HUES6 (cell line): ENCODE results near the gene CCDC124.

Experiments used
- H3K27ac ChIP-seq: 2 replicates; pipeline ENCODE4 v1.7.0; 2013; ENCODE audit warnings: low read depth, mild to moderate bottlenecking, low read length, inconsistent platforms
- H3K27me3 ChIP-seq: 2 replicates; pipeline ENCODE4 v1.6.1; 2013; ENCODE audit warnings: low read length; ENCODE audit not compliant: control insufficient read depth, insufficient read depth
- H3K36me3 ChIP-seq: 2 replicates; pipeline ENCODE4 v1.6.1; 2013; ENCODE audit warnings: low read length; ENCODE audit not compliant: control insufficient read depth, insufficient read depth
- H3K4me1 ChIP-seq: 2 replicates; pipeline ENCODE4 v1.6.1; 2013; ENCODE audit warnings: low read length; ENCODE audit not compliant: control insufficient read depth, insufficient read depth
- H3K4me3 ChIP-seq: 2 replicates; pipeline ENCODE4 v1.5.1; 2013; ENCODE audit warnings: low read depth, low read length
- H3K9ac ChIP-seq: one replicate; pipeline ENCODE4 v1.6.1; 2013; ENCODE audit warnings: mild to moderate bottlenecking, low read length
- H3K9me3 ChIP-seq: 2 replicates; pipeline ENCODE4 v1.6.1; 2013; ENCODE audit warnings: low read depth, low read length; ENCODE audit not compliant: control insufficient read depth, insufficient read depth

CCDC124 gene

GRCh38 chr19:17957885-17958284 is 25.1 kb downstream of the CCDC124 start:
- Histone ChIP-seq H3K36me3 (no peaks in the 10 kb centered on the region), H3K27me3 (peaks cover 16% of the 10 kb centered on the region), H3K4me1 (peaks cover 21% of the 10 kb centered on the region), H3K9me3 (no peaks in the 10 kb centered on the region), H3K27ac (no peak overlapping the region), H3K4me3 (no peak overlapping the region), H3K9ac (no peak overlapping the region)

DNA sequence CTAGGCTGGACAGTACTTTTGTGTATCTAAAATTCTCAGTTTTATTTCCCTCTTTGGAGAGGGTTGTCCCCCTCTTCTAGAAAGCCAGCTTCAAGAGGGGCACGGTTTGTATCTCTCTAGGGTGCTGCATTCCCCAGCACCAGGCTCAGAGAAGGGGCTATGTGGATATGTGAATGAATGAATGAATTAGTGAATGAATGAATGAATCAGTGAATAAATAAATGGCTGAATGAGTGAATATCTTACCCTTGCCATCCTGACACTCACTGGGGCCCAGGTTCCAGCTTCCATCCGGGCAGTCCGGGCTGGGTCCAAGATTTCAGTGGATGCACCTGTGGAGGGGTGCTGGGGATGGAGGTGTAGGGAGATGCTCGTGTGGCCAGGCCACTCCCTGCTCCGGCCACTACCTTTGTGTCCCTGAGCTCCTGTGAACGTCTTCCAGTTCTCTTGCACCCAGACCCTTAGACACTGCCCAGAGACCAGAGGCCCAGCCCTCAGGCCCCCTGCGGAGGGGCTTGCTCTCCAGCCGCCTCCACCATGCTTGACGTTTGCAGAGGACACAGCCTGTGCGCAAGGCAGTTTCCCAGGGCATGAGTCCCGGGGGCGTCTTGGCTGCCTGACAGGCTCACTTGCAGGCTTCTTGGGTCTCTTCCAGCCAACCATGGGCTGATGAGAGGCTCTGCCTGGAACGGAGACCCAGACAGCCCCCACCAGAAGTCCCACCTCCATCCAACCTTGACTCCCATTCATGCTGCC is 31.3 kb downstream of the CCDC124 start:
- no peak overlapping the region for H3K9ac ChIP-seq
- peaks cover 7% of the 10 kb centered on the region for H3K27me3 ChIP-seq
- H3K27ac ChIP-seq = no peak overlapping the region
- no peaks in the 10 kb centered on the region for H3K9me3 ChIP-seq
- H3K4me3 ChIP-seq = no peak overlapping the region
- H3K36me3 ChIP-seq = no peaks in the 10 kb centered on the region
- peaks cover 25% of the 10 kb centered on the region for H3K4me1 ChIP-seq

- Histone ChIP-seq H3K27me3 (peaks cover 7% of the 10 kb centered on the region), H3K36me3 (no peaks in the 10 kb centered on the region), H3K9me3 (no peaks in the 10 kb centered on the region), H3K27ac (no peak overlapping the region), H3K9ac (no peak overlapping the region), H3K4me1 (peaks cover 29% of the 10 kb centered on the region), H3K4me3 (0 out of 2 replicates have a peak overlapping the region, but pooled peaks have one; percentile 51)
Observed at GRCh38 chr19:17965370-17966128, 32.7 kb downstream of the CCDC124 start.

DNA sequence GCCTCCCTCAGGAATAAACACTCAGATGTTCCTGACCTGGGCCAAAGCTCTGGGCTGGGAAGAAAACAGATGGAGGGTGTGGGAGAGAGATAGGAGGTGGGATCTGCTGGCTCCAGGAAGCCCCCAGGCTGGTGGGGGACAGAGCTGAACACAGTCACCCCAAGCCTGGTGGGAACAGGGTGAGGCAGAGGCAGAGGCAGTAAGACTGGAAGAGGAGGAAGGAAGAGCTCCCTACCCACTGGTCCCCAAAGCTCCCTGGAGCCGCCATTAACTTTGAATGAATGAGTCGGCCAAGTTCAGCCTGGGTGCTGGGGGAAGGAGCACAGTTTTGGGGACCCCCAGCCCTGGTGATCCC is 33.3 kb downstream of the CCDC124 start:
- no peak overlapping the region for H3K27ac ChIP-seq
- H3K9me3 ChIP-seq = no peaks in the 10 kb centered on the region
- no peak overlapping the region for H3K9ac ChIP-seq
- peak overlapping the region; percentile 51; the same call in 1 of the 2 replicates for H3K4me3 ChIP-seq
- H3K27me3 ChIP-seq = peaks cover 7% of the 10 kb centered on the region
- peaks cover 29% of the 10 kb centered on the region for H3K4me1 ChIP-seq
- H3K36me3 ChIP-seq = no peaks in the 10 kb centered on the region

DNA sequence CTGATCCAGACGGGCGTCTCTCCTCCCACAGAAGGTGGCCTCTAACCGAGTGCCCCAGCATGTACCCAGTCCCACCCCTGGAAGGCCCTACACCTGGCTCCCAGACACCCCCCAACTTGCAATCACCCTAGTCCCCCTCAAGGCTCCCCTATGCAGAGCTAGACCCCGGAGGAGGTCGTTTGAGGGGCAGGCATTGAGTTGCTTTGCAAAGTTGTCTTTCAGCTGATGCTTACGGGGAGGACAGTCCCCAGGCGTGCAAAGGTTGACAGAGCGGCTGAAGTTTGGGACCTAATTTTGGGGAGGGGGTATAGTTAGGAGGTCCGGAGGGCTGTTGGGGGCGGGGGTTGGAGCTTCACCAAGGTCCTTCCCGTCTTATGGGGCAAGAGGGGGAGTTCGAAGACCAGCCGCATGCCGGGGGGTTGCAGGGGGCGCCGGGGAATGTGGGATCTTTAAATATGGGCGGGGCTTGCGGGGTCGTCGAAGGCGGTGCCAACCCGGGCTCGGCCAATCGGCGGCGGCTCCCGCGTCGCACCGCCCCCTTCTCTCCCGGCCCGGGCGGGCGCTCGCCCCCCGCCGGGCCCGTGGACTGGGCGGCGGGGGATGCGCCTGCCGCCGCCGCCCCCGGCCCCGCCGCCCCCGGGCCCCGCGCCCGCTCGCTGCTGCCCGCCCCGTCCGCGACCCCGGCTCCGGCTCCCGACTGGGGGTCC is 33.9 kb downstream of the CCDC124 start, which contains the start of gene KCNN1:
KCNN1 (plus strand) TSS at position 558 of the 707 bp plus-strand sequence. CDS start 6,782 bp downstream, outside the sequence.
- H3K4me1 ChIP-seq = peaks cover 29% of the 10 kb centered on the region
- H3K9ac ChIP-seq = peak within 1 kb of the TSS; percentile 51
- H3K9me3 ChIP-seq = no peaks in the 10 kb centered on the region
- H3K27ac ChIP-seq = no peak within 1 kb of the TSS
- peak within 1 kb of the TSS; percentile 80 for H3K4me3 ChIP-seq
- peaks cover 7% of the 10 kb centered on the region for H3K27me3 ChIP-seq
- H3K36me3 ChIP-seq = no peaks in the 10 kb centered on the region

DNA sequence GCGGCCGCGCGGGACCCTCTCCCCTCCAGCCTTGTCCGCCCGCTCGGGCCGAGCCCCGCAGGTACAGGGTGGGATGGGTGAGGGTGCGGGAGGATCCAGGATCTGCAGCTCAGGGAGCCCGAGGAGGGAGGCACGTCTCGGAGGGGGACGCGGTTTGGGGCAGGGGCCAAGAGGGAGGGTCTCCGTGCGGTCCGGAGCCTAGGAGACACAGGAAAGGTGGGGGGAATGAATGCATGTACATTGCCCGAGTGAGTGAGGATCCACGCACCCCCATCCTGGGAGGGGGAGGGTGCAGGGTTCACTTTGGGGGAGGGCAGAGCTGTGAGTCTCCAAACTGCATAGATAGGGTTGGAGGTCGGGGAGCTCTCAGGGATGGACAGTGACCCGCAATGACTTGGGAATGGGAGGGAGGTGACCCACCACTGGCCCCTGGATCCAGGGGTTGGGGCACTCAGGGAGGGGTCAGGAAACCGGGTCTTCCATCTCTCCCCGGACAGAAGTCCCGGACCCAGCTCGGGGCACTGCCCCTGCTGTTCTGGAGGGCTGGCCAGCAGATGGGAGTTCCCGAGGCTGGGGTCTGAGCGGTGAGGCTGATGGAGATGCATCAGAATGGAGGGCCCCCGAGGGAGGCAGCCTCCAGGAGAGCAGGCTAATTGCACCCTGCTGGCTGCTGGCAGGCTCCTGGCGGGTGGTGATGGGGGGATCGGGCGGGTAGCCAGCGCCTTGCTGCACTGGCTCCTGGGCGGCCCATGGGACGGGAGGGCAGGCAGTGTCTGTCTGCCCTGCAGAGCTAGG is 34.6 kb downstream of the CCDC124 start:
- no peaks in the 10 kb centered on the region for H3K36me3 ChIP-seq
- H3K4me1 ChIP-seq = peaks cover 22% of the 10 kb centered on the region
- no peak overlapping the region for H3K27ac ChIP-seq
- H3K27me3 ChIP-seq = peaks cover 7% of the 10 kb centered on the region
- no peaks in the 10 kb centered on the region for H3K9me3 ChIP-seq
- peak overlapping the region; percentile 51 for H3K9ac ChIP-seq
- peak overlapping the region; percentile 80 for H3K4me3 ChIP-seq

DNA sequence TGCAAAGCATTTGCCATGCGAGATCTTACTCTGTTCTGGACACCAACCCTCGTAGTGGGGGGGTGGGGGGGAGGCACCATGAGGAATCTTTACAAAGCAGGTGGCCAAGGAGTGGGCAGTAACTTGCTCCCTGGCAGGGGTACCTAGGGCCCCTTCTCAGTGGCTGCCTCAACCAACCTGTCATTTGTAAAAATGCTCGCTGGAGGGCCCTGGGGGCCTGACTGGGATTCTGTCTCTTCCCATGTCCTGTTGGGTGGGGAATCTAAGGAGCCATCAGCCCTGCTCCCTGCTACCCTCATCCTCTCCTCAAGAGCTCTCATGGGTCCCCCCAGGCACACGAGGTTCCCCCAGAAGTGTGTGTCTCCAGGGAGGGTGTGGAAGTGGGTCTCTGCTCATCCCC is 35.5 kb downstream of the CCDC124 start:
- Histone ChIP-seq H3K9me3 (no peaks in the 10 kb centered on the region), H3K9ac (no peak overlapping the region), H3K27ac (no peak overlapping the region), H3K4me3 (no peak overlapping the region), H3K4me1 (peaks cover 21% of the 10 kb centered on the region; the same call in 1 of the 2 replicates), H3K36me3 (no peaks in the 10 kb centered on the region), H3K27me3 (peaks cover 7% of the 10 kb centered on the region)

DNA sequence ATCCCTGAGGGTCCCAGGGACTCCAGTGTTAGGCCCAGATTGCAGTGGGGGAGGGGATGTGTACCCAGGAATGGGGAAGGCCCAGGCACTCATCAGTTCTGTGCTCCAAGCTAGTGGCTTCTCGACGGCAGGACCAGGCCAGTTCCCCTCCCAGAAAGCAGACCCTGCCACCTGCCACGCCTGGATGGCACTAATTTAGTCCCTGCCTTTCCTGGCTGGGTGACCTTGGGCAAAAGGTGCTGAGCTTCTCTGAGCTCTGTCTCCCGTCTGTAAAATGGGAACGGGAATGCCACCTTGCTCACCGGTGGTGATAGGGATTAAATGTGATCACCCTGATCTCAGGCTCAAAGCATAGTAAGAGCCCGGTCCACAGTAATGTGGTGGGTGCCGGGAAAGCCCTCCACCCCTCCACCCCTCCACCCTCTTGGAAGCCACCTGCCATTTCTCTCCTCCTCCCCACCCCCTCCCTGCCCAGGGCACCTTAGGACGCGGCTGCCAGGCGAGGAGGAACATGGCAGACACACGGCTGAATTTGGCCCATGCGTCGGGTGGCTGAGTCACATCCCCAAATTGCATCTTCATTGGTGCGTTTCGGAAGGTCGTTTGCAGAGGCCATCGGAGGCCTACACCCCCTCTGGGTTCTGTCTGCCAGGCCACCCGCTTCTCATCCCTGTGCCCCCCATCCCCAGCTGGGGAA is 36.4 kb downstream of the CCDC124 start:
- Histone ChIP-seq H3K9ac (no peak overlapping the region), H3K4me1 (peaks cover 21% of the 10 kb centered on the region; the same call in 1 of the 2 replicates), H3K36me3 (peaks cover 5% of the 10 kb centered on the region; the same call in 1 of the 2 replicates), H3K4me3 (no peak overlapping the region), H3K27ac (no peak overlapping the region), H3K27me3 (peaks cover 7% of the 10 kb centered on the region), H3K9me3 (no peaks in the 10 kb centered on the region)

- Histone ChIP-seq H3K9ac (no peak overlapping the region), H3K9me3 (no peaks in the 10 kb centered on the region), H3K4me3 (no peak overlapping the region), H3K4me1 (peaks cover 10% of the 10 kb centered on the region; the same call in 1 of the 2 replicates), H3K27me3 (peaks cover 6% of the 10 kb centered on the region), H3K27ac (no peak overlapping the region), H3K36me3 (peaks cover 18% of the 10 kb centered on the region)
Observed at GRCh38 chr19:17972230-17972629, 39.4 kb downstream of the CCDC124 start.

DNA sequence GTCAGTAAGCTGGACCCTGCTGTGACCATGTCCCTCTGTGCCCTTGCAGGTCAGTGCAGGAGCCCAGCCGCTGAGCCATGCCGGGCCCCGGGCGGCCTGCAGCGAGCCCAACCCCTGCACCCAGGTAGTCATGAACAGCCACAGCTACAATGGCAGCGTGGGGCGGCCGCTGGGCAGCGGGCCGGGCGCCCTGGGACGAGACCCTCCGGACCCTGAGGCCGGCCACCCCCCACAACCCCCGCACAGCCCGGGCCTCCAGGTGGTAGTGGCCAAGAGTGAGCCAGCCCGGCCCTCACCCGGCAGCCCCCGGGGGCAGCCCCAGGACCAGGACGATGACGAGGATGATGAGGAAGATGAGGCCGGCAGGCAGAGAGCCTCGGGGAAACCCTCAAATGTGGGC is 40.9 kb downstream of the CCDC124 start:
- H3K4me3 ChIP-seq = no peak overlapping the region
- no peak overlapping the region for H3K9ac ChIP-seq
- H3K4me1 ChIP-seq = peaks cover 4% of the 10 kb centered on the region; the same call in 1 of the 2 replicates
- no peaks in the 10 kb centered on the region for H3K27me3 ChIP-seq
- no peaks in the 10 kb centered on the region for H3K9me3 ChIP-seq
- H3K27ac ChIP-seq = no peak overlapping the region
- H3K36me3 ChIP-seq = peaks cover 18% of the 10 kb centered on the region
